Neural progenitor cell (in vitro differentiated cells): ENCODE results near the gene ARV1.

Experiments used
- EZH2 ChIP-seq: fragments of 200-600 bp; sonication (generic); IDR thresholded peaks from 2 replicates; pipeline ENCODE4 v1.6.1; 2017; ENCODE audit warnings: antibody characterized with exemption, mild to moderate bottlenecking, moderate library complexity
- EZH2phosphoT487 ChIP-seq: fragments of 200-600 bp; sonication (generic); IDR thresholded peaks from 2 replicates; pipeline ENCODE4 v1.6.1; 2017; ENCODE audit warnings: antibody characterized with exemption
- TF ChIP-seq, protein P1 (sequence below): fragments of 200-600 bp; sonication (generic); IDR thresholded peaks from 2 replicates; pipeline ENCODE4 v1.5.1; 2017; ENCODE audit warnings: antibody characterized with exemption, mild to moderate bottlenecking

DNA sequence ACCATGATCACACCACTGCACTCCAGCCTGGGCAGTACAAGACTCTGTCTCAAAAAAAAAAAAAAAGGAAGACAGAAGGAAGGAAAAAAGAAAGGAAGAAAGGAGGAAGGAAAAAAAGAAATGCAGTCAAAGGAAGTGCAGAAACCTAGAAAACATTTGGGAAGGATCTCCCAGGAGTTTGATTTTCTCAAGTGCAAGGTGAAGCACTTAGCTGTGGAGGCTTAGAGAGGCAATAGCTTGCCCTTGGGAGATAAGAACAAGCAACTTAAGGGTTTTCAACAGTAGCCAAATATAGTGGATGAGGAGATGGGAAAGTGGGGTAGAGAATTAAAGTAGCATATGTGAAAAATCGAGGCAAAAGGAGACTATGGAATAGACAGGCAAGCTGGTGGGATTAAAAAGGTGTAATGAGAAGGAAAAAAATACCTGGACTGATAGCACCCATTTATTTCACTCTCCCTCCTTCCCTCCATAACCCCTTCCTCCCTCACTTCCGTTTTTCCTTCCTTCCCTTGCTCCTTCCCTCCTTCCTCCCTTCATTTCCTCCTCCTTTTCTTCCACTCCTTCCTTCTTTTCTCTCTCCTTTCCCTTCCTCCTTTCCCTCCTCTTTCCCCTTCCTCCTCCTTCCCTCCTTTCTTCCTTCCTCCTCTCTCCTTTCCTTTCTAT is 68.0 kb downstream of the ARV1 start:
- TF ChIP-seq, protein P1, sequence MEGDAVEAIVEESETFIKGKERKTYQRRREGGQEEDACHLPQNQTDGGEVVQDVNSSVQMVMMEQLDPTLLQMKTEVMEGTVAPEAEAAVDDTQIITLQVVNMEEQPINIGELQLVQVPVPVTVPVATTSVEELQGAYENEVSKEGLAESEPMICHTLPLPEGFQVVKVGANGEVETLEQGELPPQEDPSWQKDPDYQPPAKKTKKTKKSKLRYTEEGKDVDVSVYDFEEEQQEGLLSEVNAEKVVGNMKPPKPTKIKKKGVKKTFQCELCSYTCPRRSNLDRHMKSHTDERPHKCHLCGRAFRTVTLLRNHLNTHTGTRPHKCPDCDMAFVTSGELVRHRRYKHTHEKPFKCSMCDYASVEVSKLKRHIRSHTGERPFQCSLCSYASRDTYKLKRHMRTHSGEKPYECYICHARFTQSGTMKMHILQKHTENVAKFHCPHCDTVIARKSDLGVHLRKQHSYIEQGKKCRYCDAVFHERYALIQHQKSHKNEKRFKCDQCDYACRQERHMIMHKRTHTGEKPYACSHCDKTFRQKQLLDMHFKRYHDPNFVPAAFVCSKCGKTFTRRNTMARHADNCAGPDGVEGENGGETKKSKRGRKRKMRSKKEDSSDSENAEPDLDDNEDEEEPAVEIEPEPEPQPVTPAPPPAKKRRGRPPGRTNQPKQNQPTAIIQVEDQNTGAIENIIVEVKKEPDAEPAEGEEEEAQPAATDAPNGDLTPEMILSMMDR = no peak
- TF ChIP-seq EZH2 (no peak), EZH2phosphoT487 (no peak)
